RWPE2 (cell line): ENCODE results near the gene SLC12A4.

ENCODE experiments used
- ATAC-seq: fragments of 200-7000 bp; cut with Tn5 transposase; 3 replicates; pipeline ENCODE4 v1.9.1; 2021; ENCODE audit warnings: low read depth
- DNase-seq: peaks from one replicate; pipeline ENCODE4 v3.0.0-alpha.2; 2020; ENCODE audit warnings: low spot score
- H3K27ac ChIP-seq: fragments of 450-650 bp; 2 replicates; pipeline ENCODE4 v1.5.1; 2017; ENCODE audit warnings: mild to moderate bottlenecking; ENCODE audit not compliant: poor library complexity, severe bottlenecking
- H3K27me3 ChIP-seq: fragments of 250-450 bp; sonication (Bioruptor Pico); 2 replicates; pipeline ENCODE4 v1.5.1; 2021; ENCODE audit warnings: mild to moderate bottlenecking, moderate library complexity; ENCODE audit not compliant: insufficient read depth, poor library complexity, severe bottlenecking
- H3K36me3 ChIP-seq: fragments of 250-450 bp; sonication (Bioruptor Pico); 2 replicates; pipeline ENCODE4 v1.5.1; 2020; ENCODE audit warnings: low read depth, mild to moderate bottlenecking, moderate library complexity
- H3K4me1 ChIP-seq: fragments of 250-450 bp; sonication (Bioruptor Pico); 2 replicates; pipeline ENCODE4 v1.5.1; 2021; ENCODE audit warnings: mild to moderate bottlenecking, moderate library complexity; ENCODE audit not compliant: insufficient read depth, poor library complexity, severe bottlenecking
- H3K4me3 ChIP-seq: fragments of 250-450 bp; sonication (Bioruptor Pico); 2 replicates; pipeline ENCODE4 v1.5.1; 2021; ENCODE audit warnings: mild to moderate bottlenecking, moderate library complexity; ENCODE audit not compliant: severe bottlenecking
- H3K9me3 ChIP-seq: fragments of 250-450 bp; sonication (Bioruptor Pico); 2 replicates; pipeline ENCODE4 v1.5.1; 2021; ENCODE audit warnings: mild to moderate bottlenecking, moderate library complexity; ENCODE audit not compliant: severe bottlenecking
- TF ChIP-seq, protein P1 (sequence below): fragments of 450-650 bp; IDR thresholded peaks from one replicate; pipeline ENCODE4 v1.5.1; 2017; ENCODE audit warnings: mild to moderate bottlenecking, moderate library complexity; ENCODE audit not compliant: poor library complexity, severe bottlenecking

Gene SLC12A4

DNA sequence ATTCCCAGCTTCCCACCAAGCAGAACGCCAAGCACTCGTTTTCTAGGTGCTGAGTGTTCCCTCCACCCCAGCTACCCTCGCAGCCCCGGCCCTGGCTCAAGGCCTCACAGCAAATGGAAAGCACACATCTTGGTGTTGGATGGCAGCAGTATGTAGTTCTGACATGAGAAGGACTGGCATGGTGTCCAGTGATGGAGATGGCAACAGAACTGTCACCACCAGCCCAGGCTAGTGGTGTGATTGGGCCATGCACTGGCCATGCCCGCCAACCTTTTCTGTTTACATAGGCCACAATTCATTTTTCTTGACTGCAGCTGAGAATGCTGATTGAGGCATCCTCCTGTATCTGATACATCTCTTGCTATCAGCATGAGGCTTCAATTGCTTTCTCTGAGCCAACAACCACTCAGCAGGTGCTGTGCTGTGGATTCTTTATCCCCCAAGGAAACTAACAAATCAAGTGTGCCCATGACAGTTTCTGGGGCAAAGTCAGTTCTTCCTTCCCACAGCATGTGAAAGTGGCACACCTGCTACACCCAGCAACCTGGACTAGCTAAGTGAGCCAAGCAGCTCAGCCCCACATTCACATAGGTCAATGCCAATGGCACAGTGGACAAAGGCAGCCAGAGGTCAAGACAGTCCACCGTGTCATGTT, 3.8 kb downstream of the SLC12A4 start:
- no peaks in the 10 kb centered on the region for H3K27me3 ChIP-seq
- no peak for ATAC-seq
- H3K4me3 ChIP-seq = no peak overlapping the region
- TF ChIP-seq, protein P1, sequence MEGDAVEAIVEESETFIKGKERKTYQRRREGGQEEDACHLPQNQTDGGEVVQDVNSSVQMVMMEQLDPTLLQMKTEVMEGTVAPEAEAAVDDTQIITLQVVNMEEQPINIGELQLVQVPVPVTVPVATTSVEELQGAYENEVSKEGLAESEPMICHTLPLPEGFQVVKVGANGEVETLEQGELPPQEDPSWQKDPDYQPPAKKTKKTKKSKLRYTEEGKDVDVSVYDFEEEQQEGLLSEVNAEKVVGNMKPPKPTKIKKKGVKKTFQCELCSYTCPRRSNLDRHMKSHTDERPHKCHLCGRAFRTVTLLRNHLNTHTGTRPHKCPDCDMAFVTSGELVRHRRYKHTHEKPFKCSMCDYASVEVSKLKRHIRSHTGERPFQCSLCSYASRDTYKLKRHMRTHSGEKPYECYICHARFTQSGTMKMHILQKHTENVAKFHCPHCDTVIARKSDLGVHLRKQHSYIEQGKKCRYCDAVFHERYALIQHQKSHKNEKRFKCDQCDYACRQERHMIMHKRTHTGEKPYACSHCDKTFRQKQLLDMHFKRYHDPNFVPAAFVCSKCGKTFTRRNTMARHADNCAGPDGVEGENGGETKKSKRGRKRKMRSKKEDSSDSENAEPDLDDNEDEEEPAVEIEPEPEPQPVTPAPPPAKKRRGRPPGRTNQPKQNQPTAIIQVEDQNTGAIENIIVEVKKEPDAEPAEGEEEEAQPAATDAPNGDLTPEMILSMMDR = no peak
- DNase-seq = no peak
- H3K9me3 ChIP-seq = no peaks in the 10 kb centered on the region
- H3K27ac ChIP-seq = no peak overlapping the region
- H3K36me3 ChIP-seq = peaks cover 51% of the 10 kb centered on the region
- H3K4me1 ChIP-seq = peaks cover 40% of the 10 kb centered on the region

DNA sequence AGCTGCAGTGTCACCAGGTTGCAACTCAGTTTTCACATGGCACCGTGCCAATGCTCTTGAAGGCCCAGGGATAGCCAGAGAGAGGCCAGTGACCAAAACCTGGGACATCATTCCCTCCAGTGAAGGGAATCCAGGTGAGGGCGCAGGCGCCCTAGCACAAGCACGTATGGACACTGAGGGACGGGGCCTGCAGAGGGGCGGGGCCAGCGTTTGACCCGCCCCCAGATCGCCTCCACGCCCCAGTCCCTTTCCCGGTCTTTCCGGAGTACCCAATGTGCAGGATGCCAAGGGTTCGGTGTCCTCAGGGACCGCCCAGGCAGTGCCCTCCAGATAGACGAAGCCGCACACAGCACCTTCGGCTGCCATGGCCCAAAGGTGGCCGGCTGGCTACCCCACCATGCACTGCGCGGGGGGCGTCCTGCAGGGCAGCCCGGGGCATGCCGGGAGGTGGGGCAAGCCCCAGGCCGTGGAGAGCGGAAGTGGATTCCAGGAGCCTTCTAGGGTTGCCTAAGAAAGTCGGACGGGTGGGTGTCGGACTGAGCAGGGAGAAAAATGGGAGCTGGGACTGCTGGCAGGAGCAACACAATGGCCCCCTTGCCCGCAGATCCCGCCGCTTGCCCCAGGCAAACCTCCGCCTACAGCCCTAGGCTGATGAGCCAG, 4.6 kb downstream of the SLC12A4 start:
- H3K36me3 ChIP-seq = peaks cover 59% of the 10 kb centered on the region
- H3K27me3 ChIP-seq = no peaks in the 10 kb centered on the region
- ATAC-seq (no peak), DNase-seq (no peak)
- no peak overlapping the region for H3K27ac ChIP-seq
- H3K9me3 ChIP-seq = no peaks in the 10 kb centered on the region
- H3K4me1 ChIP-seq = peaks cover 40% of the 10 kb centered on the region
- H3K4me3 ChIP-seq = no peak overlapping the region
- TF ChIP-seq, protein P1 = no peak

DNA sequence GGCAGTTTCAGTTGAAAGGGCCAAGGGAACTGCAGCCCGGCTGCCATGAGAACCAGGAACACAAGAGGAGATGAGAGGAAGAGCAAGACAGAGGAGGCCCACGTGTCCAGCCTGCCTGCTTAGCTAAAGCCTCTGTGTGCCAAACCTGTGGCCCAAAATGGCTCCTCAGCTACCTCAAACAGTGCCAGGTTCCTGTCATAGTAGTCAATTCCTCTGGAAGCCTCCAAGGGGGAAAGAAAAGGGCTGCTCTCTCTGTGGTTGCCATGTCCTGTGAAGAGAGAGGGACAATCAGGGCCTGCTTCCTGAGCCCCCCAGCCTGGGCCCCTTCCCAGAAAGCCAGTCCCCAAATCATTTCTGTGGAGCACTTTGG, 5.2 kb downstream of the SLC12A4 start:
- Histone ChIP-seq H3K36me3 (peaks cover 64% of the 10 kb centered on the region), H3K4me1 (peaks cover 40% of the 10 kb centered on the region), H3K4me3 (no peak overlapping the region), H3K27me3 (no peaks in the 10 kb centered on the region), H3K27ac (no peak overlapping the region), H3K9me3 (no peaks in the 10 kb centered on the region)
- TF ChIP-seq, protein P1 = no peak
- ATAC-seq (no peak), DNase-seq (no peak)

DNA sequence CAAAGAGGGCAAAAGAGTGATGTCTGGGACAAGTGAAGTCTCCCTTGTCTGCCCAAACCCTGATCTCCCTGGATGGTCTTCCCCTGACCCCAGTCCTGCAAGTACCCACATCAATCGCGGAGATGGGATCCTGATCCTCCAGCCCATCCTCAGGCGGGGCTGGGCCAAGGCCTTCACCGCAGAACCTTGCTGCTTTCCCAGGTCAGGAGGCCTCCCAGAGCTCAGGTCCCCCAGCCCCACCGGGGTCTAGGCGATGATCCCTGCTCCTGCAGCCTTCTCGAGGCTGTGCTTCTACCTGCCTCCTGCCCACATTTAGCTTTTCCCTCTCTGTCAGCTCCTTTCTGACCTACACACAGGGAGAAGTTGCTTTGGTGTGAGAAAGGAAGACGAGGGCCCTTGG, 6.3 kb downstream of the SLC12A4 start:
- Histone ChIP-seq H3K9me3 (no peaks in the 10 kb centered on the region), H3K36me3 (peaks cover 73% of the 10 kb centered on the region), H3K4me1 (peaks cover 37% of the 10 kb centered on the region), H3K27me3 (no peaks in the 10 kb centered on the region), H3K27ac (peak overlapping the region; percentile 32), H3K4me3 (no peak overlapping the region)
- TF ChIP-seq, protein P1 = no peak
- ATAC-seq (no peak), DNase-seq (no peak)

DNA sequence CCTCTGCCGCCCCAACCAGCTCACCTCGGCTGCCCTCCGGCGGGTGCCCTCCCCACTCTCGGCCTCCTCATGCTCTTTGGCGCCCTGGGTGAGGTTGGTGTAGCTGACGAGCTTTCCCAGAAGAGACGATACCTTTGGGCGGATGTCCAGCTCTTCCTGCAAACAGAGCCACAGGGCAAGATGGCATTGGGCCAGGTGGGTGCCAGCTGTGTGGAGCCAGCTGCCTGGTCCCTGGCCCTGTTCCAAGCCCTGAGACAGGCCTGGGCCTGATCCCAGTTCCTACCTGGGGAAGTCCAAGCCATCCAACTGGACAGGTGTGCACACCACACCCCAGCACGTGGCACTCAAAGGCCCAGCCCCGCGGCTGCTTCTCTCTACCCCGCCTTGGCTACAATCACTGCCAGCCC, 6.9 kb downstream of the SLC12A4 start:
- Histone ChIP-seq H3K4me3 (no peak overlapping the region), H3K27ac (peak overlapping the region; percentile 32), H3K9me3 (no peaks in the 10 kb centered on the region), H3K27me3 (no peaks in the 10 kb centered on the region), H3K4me1 (peaks cover 31% of the 10 kb centered on the region), H3K36me3 (peaks cover 75% of the 10 kb centered on the region)
- DNase-seq (peak; percentile 100), ATAC-seq (peak; percentile 91)
- TF ChIP-seq, protein P1 = no peak
